K562 (cell line): Measurements from ENCODE around the gene COPRS. TPM values are rescaled to one million over a fixed set of nuclear protein-coding genes. Genes with fewer than 3 reads are reported as not detected.

ENCODE experiments used
- ATAC-seq: fragments of 200-7000 bp; cut with Tn5 transposase; 3 replicates; pipeline ENCODE4 v1.9.1; 2020; ENCODE audit warnings: moderate library complexity
- BruUV-seq: library from RNA; stranded (reverse); fragments of 400-500 nt; replicated peaks from 2 replicates; lab custom pipeline; 2021; lab: Mats Ljungman, UMichigan
- CTCF ChIA-PET: fragments of 300-600 bp; formaldehyde crosslinking; extraction: SDS; loops from one replicate; lab custom pipeline; 2021; ENCODE audit warnings: low intra/inter-chr PET ratio; lab: Yijun Ruan, JAX
- POLR2A ChIA-PET: fragments of 300-600, 350-650 bp; sonication (Branson Sonifier 250); formaldehyde crosslinking; extraction: SDS; loops from one replicate; lab custom pipeline; 2021; ENCODE audit warnings: antibody characterized with exemption, inconsistent platforms; lab: Yijun Ruan, JAX
- DNase-seq, 4 experiments: peaks; one replicate each; pipeline versions ENCODE4 v3.0.0 to v3.0.0-alpha.2; 2011 to 2018; ENCODE audit warnings: low spot score in 3 of 4, mixed read lengths in 3 of 4; ENCODE audit errors: extremely low read depth in 1 of 4
- FAIRE-seq: peaks from 2 replicates; lab custom pipeline; 2011; peaks lifted over from hg19 to GRCh38; lab: Jason Lieb, UNC
- H2AFZ ChIP-seq: 2 replicates; pipeline ENCODE4 v1.6.0; 2011; ENCODE audit warnings: low read depth, low read length, control low read depth, inconsistent platforms
- H3K27ac ChIP-seq: fragments of 200-600 bp; 3 replicates; pipeline ENCODE4 v1.8.0; 2011; ENCODE audit warnings: low read depth, mild to moderate bottlenecking, control low read depth, inconsistent platforms, low read length, moderate library complexity, mixed read lengths; ENCODE audit errors: extremely low read depth
- H3K27me3 ChIP-seq, 2 experiments: fragments of 300-600 bp in 1 of 2; 2 replicates in 1 of 2; 3 replicates in 1 of 2; pipeline versions ENCODE4 v1.6.0 to v1.8.0; 2011; ENCODE audit warnings: inconsistent platforms in 2 of 2, low read length in 2 of 2, mild to moderate bottlenecking in 1 of 2, mixed read lengths in 1 of 2, moderate library complexity in 1 of 2; ENCODE audit not compliant: control insufficient read depth in 2 of 2, insufficient read depth in 2 of 2
- H3K36me3 ChIP-seq: fragments of 300-600 bp; 3 replicates; pipeline ENCODE4 v1.8.0; 2011; ENCODE audit warnings: mild to moderate bottlenecking, low read length, inconsistent platforms; ENCODE audit not compliant: control insufficient read depth, insufficient read depth
- H3K4me1 ChIP-seq, 2 experiments: fragments of 200-600 bp in 1 of 2; replicated peaks in 1 of 2; 2 replicates in 1 of 2; 3 replicates in 1 of 2; pipeline versions ENCODE4 v1.5.1 to v1.8.0; 2011; ENCODE audit warnings: inconsistent platforms in 2 of 2, low read length in 2 of 2, mild to moderate bottlenecking in 1 of 2, mixed read lengths in 1 of 2, moderate library complexity in 1 of 2; ENCODE audit not compliant: control insufficient read depth in 2 of 2, insufficient read depth in 2 of 2
- H3K4me2 ChIP-seq: 2 replicates; pipeline ENCODE4 v1.6.1; 2011; ENCODE audit warnings: low read length, control low read depth, inconsistent platforms, mixed read lengths; ENCODE audit not compliant: insufficient read depth
- H3K4me3 ChIP-seq: fragments of 200-600 bp; sonication (generic), shearing (Covaris generic); 2 replicates; pipeline ENCODE4 v1.5.1; 2016; ENCODE audit warnings: control low read depth, inconsistent platforms
- H3K79me2 ChIP-seq: fragments of 200-600 bp; 3 replicates; pipeline ENCODE4 v1.8.0; 2011; ENCODE audit warnings: low read length, inconsistent platforms; ENCODE audit not compliant: control insufficient read depth, insufficient read depth
- H3K9ac ChIP-seq, 2 experiments: 2 replicates each; pipeline versions ENCODE4 v1.6.0 to v1.6.1; 2011; ENCODE audit warnings: low read depth in 2 of 2, low read length in 2 of 2, control low read depth in 1 of 2, inconsistent platforms in 1 of 2, mild to moderate bottlenecking in 1 of 2, mixed read lengths in 1 of 2; ENCODE audit not compliant: insufficient read depth in 1 of 2
- H3K9me1 ChIP-seq: one replicate; pipeline ENCODE4 v1.6.0; 2011; ENCODE audit warnings: inconsistent platforms, mild to moderate bottlenecking, low read length, moderate library complexity; ENCODE audit not compliant: control insufficient read depth, insufficient read depth
- H3K9me3 ChIP-seq: replicated peaks from 2 replicates; pipeline ENCODE4 v1.5.1; 2011; ENCODE audit warnings: low read depth, low read length, inconsistent platforms; ENCODE audit not compliant: control insufficient read depth, insufficient read depth
- H4K20me1 ChIP-seq: replicated peaks from 2 replicates; pipeline ENCODE4 v1.6.1; 2011; ENCODE audit warnings: low read length, inconsistent platforms, mixed read lengths; ENCODE audit not compliant: control insufficient read depth, insufficient read depth
- HMBOX1 ChIP-seq: sonication (generic); IDR thresholded peaks from 2 replicates; pipeline ENCODE4 v1.6.1; 2016
- PRPF4 ChIP-seq: fragments of 200-400 bp; formaldehyde crosslinking; IDR thresholded peaks from one replicate; pipeline ENCODE4 v1.6.1; 2017; ENCODE audit warnings: low read length, low read depth, mild to moderate bottlenecking; ENCODE audit not compliant: insufficient read depth, poor library complexity, severe bottlenecking
- ZBTB40 ChIP-seq, 2 experiments: fragments of 450-650 bp in 1 of 2; sonication (generic) in 1 of 2; formaldehyde crosslinking in 1 of 2; IDR thresholded peaks; 2 replicates each; pipeline versions ENCODE4 v1.7.1 to v1.9.0; 2016 to 2022; ENCODE audit warnings: inconsistent platforms in 1 of 2, mild to moderate bottlenecking in 1 of 2, missing genetic modification reagents in 1 of 2
- WGBS: fragments of 100-300 bp; shearing (Covaris generic); methylation state at CpG from one replicate; pipeline ENCODE4 v1.1.6; 2016; ENCODE audit warnings: low coverage, mixed read lengths; ENCODE audit not compliant: insufficient coverage; ENCODE audit errors: missing lambda C conversion rate; 5-methylcytosine and 5-hydroxymethylcytosine counted together
- in situ Hi-C: fragments of 300-500 bp; cut with MboI; formaldehyde crosslinking; loops from 4 replicates; pipeline ENCODE4 v1.15.0; 2018; ENCODE audit warnings: inconsistent platforms, mixed read lengths
- intact Hi-C: fragments of 100-400 bp; cut with micrococcal nuclease; formaldehyde crosslinking; loops from 2 replicates; pipeline ENCODE4 v1.14.2; 2022
- polyA plus RNA-seq, 8 experiments: library from polyadenylated mRNA; depleted of rRNA in 4 of 8; stranded (reverse) in 5 of 8; unstranded in 3 of 8; fragments of >200 nt; fragmentation: Nextera tagmentation in 2 of 8; fragmentation: Illumina TruSeq in 1 of 8; extraction: Ambion mirVana in 2 of 8; extraction: Trizol in 1 of 8; gene quantifications; 2 replicates each; pipeline versions ENCODE4 v1.2.1 to v1.2.3, GENCODE V29; 2011 to 2014; ENCODE audit warnings: inconsistent platforms in 1 of 8, missing spikeins in 1 of 8
- total RNA-seq, 7 experiments: library from RNA; depleted of rRNA in 6 of 7; stranded (reverse); fragments of >200 nt in 6 of 7; fragmentation: Illumina TruSeq in 2 of 7; extraction: Trizol in 2 of 7; gene quantifications; 2 replicates each; pipeline versions ENCODE4 v1.2.1 to v1.2.3, GENCODE V29; 2011 to 2021; ENCODE audit warnings: low replicate concordance in 1 of 7

The COPRS gene
- total and polyA plus RNA-seq, 9 of the 15 experiments (the other 6 are each of a cell fraction or from before 2014, with no cell fraction given), result 11.9 to 102 (median 60.5) TPM

- FAIRE-seq, result peak; percentile 46
- Histone ChIP-seq H3K4me1 (peaks cover 18 to 20% of the 10 kb centered on the region in 2 experiments), H3K9me1 (peaks cover 3% of the 10 kb centered on the region), H3K4me3 (peak overlapping the region; percentile 68), H3K4me2 (peak overlapping the region; percentile 95), H3K9ac (peak overlapping the region; percentile 74 to 93), H2AFZ (peak overlapping the region; percentile 82), H4K20me1 (peaks cover 8% of the 10 kb centered on the region), H3K79me2 (peaks cover 23% of the 10 kb centered on the region), H3K9me3 (no peaks in the 10 kb centered on the region), H3K27me3 (no peaks in the 10 kb centered on the region), H3K36me3 (peaks cover 33% of the 10 kb centered on the region), H3K27ac (peak overlapping the region; percentile 65; the same call in 2 of the 3 replicates)
- in situ Hi-C loops (no loop called here), intact Hi-C loops (no loop called here)
- TSS peak; percentile 45 for BruUV-seq
- ChIA-PET POLR2A (interaction anchor here (0.6 kb wide), 1 partner anchor 583 kb away, joined by 3 read pairs; no protein-coding TSS in a partner anchor), CTCF (no interaction called here)
- no peak for DNase-seq
- 0 out of 2 replicates have a peak, but pooled peaks have one; percentile 33 for TF ChIP-seq ZBTB40 (IDR thresholded peaks at IDR 0.05)
- no peak for TF ChIP-seq ZBTB40 (CRISPR knock-in tag; IDR thresholded peaks at IDR 0.05)
- TF ChIP-seq HMBOX1, result 0 out of 2 replicates have a peak, but pooled peaks have one; percentile 42
- no peak for TF ChIP-seq PRPF4
- WGBS, result 23% methylated on average over 13 of the region's 13 CpGs
- peak; percentile 45 for ATAC-seq
Observed at GRCh38 chr17:31857920-31858641, 963 bp downstream of the COPRS start.
